ES-I3 (cell line): ENCODE data around the gene RAPGEF4.

ENCODE experiments used
- H3K36me3 ChIP-seq: 2 replicates; pipeline ENCODE4 v1.6.1; 2013; ENCODE audit warnings: mild to moderate bottlenecking, low read length, control low read depth, moderate library complexity; ENCODE audit not compliant: insufficient read depth
- H3K4me1 ChIP-seq: 2 replicates; pipeline ENCODE4 v1.6.1; 2013; ENCODE audit warnings: mild to moderate bottlenecking, control low read depth, low read length; ENCODE audit not compliant: insufficient read depth
- H3K9ac ChIP-seq: 2 replicates; pipeline ENCODE4 v1.6.1; 2013; ENCODE audit warnings: low read depth, mild to moderate bottlenecking, low read length, moderate library complexity
- H3K9me3 ChIP-seq: 2 replicates; pipeline ENCODE4 v1.6.1; 2013; ENCODE audit warnings: mild to moderate bottlenecking, low read length, moderate library complexity; ENCODE audit not compliant: control insufficient read depth, insufficient read depth

RAPGEF4 gene

GRCh38 chr2:172860336-172860707, 124.7 kb downstream of the RAPGEF4 start:
- Histone ChIP-seq H3K9ac (no peak overlapping the region), H3K36me3 (no peaks in the 10 kb centered on the region), H3K9me3 (no peaks in the 10 kb centered on the region), H3K4me1 (no peaks in the 10 kb centered on the region)

- H3K36me3 ChIP-seq, result no peaks in the 10 kb centered on the region
- H3K9me3 ChIP-seq, result no peaks in the 10 kb centered on the region
- no peaks in the 10 kb centered on the region for H3K4me1 ChIP-seq
- H3K9ac ChIP-seq, result no peak overlapping the region
Observed at GRCh38 chr2:172861098-172861497, 125.5 kb downstream of the RAPGEF4 start.

DNA sequence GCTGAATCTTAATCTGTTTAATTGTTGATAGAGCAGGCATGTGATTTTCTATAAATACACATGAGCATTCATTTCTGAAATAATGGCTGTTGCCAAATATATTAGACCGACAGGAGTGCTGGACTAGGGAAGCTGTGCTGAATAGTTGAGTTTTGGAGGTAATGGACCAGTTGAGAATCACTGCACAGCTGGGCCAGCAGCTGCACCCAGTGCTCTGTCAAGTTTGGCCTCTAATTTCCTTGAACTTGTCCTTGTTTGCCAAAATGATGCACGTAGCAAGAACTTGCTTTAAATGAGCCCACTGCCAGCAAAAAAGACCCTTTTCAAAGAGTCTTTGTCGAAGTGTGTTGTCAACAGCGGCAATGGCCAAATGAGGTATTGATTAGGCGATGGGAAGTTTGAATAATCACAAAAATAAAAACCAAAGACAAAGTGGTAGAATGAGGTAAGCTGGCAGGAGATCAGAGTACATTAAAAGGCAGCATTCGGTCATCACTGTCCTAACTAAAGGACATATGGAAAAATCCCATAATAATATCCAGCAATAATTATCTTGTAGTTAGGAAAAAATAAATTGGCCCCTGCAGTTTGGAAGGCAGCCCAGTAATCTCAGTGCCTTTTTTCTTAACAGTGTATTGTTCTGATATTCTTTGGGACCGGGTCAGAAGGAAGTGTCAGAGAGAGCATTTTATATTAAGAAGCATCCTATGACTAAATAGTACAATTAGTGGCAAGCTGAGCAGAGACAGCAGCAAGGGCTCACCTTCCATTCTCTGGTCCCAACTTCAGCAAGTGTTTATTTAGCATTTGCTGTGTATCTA, 126.2 kb downstream of the RAPGEF4 start:
- H3K4me1 ChIP-seq, result no peaks in the 10 kb centered on the region
- no peaks in the 10 kb centered on the region for H3K36me3 ChIP-seq
- H3K9me3 ChIP-seq, result no peaks in the 10 kb centered on the region
- no peak overlapping the region for H3K9ac ChIP-seq

DNA sequence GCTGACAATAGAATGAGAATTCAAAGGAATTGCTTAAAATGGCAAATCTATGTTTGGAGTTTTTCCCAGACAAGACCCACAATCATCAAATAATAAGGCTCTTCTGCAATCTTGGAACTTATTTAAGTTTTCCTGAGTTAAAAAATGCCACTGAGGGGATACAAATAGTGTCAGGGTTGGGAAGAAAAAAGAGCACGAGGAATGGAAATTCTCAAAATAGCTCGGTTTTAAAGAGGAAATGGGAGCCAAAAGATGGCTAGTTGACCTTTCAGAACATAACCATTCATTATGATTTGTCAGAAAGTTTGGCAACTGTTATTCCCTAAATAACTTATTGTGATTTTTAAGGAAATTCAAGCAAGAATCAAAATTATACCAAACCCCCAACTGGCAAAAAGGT, 127.7 kb downstream of the RAPGEF4 start:
- H3K9ac ChIP-seq, result no peak overlapping the region
- no peaks in the 10 kb centered on the region for H3K4me1 ChIP-seq
- H3K9me3 ChIP-seq, result no peaks in the 10 kb centered on the region
- H3K36me3 ChIP-seq, result no peaks in the 10 kb centered on the region

DNA sequence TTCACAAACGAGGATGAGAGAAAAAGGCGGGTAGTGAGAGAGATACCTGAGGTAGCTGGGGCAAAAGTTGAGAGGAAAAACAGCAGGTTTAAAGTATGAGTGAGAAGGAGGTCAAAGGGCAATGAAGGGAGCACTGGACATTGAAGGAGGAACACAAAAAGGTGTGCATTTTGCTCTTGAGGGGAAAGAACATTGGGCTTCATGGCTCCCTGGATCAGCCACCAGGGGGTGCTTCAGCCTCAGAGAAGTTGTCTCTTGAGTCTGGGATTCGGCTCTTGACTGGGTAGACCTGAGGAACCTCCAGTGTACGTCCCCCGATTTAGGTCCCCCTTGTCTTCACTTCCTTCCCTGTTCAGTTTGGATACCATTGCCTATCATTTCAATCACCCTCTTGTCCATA, 128.5 kb downstream of the RAPGEF4 start:
- no peaks in the 10 kb centered on the region for H3K9me3 ChIP-seq
- no peaks in the 10 kb centered on the region for H3K4me1 ChIP-seq
- H3K9ac ChIP-seq, result no peak overlapping the region
- H3K36me3 ChIP-seq, result no peaks in the 10 kb centered on the region

GRCh38 chr2:172865422-172865821, 129.8 kb downstream of the RAPGEF4 start:
- no peaks in the 10 kb centered on the region for H3K36me3 ChIP-seq
- no peaks in the 10 kb centered on the region for H3K9me3 ChIP-seq
- no peaks in the 10 kb centered on the region for H3K4me1 ChIP-seq
- no peak overlapping the region for H3K9ac ChIP-seq

DNA sequence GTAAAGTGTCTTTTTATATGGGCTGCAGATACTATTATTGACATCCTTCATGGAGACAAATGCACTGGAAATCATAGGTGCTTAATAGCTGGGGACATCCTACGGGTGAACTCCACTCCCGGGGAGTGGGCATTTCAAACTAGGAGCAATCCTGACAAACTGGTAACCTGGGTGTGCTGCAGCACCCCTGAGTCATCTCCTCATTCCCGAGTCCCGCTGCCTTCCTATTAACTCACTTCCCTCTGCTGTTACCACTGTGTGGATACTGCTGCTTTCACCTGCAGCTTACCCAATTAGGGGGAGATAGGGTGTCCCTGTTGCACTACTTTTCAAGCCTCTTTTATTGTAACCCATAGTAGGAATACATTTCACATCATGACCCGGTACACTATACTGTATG, 134.2 kb downstream of the RAPGEF4 start:
- no peaks in the 10 kb centered on the region for H3K9me3 ChIP-seq
- no peak overlapping the region for H3K9ac ChIP-seq
- H3K4me1 ChIP-seq, result no peaks in the 10 kb centered on the region
- no peaks in the 10 kb centered on the region for H3K36me3 ChIP-seq

- H3K36me3 ChIP-seq, result no peaks in the 10 kb centered on the region
- H3K4me1 ChIP-seq, result no peaks in the 10 kb centered on the region
- no peaks in the 10 kb centered on the region for H3K9me3 ChIP-seq
- H3K9ac ChIP-seq, result no peak overlapping the region
Observed at GRCh38 chr2:172870396-172870795, 134.8 kb downstream of the RAPGEF4 start.

- Histone ChIP-seq H3K36me3 (no peaks in the 10 kb centered on the region), H3K4me1 (no peaks in the 10 kb centered on the region), H3K9me3 (no peaks in the 10 kb centered on the region), H3K9ac (no peak overlapping the region)
Observed at GRCh38 chr2:172877826-172878225, 142.2 kb downstream of the RAPGEF4 start.

DNA sequence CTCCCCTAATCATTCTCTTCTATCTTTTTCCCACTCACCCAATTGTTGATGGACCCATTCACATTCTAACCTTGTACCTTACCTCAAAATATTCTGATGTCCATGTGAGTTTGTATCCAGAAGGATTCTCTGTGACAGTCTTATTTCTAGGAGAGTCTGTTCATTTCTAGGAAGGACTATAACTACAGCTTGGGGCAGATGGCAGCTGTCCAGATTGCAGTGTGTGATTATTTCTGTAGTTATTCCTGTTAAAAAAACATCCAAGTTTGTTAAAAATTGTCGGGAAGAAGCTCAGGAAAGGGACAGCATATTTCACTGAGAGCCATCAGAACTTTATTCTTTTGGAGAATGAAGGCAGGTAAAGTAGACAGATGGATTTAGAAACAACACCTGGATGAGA, 142.6 kb downstream of the RAPGEF4 start:
- Histone ChIP-seq H3K4me1 (no peaks in the 10 kb centered on the region), H3K36me3 (no peaks in the 10 kb centered on the region), H3K9me3 (no peaks in the 10 kb centered on the region), H3K9ac (no peak overlapping the region)

GRCh38 chr2:172884336-172884735, 148.7 kb downstream of the RAPGEF4 start:
- Histone ChIP-seq H3K9ac (no peak overlapping the region), H3K4me1 (no peaks in the 10 kb centered on the region), H3K9me3 (no peaks in the 10 kb centered on the region), H3K36me3 (no peaks in the 10 kb centered on the region)

GRCh38 chr2:172885996-172886395, 150.4 kb downstream of the RAPGEF4 start:
- H3K9me3 ChIP-seq, result no peaks in the 10 kb centered on the region
- no peaks in the 10 kb centered on the region for H3K36me3 ChIP-seq
- no peak overlapping the region for H3K9ac ChIP-seq
- H3K4me1 ChIP-seq, result no peaks in the 10 kb centered on the region

DNA sequence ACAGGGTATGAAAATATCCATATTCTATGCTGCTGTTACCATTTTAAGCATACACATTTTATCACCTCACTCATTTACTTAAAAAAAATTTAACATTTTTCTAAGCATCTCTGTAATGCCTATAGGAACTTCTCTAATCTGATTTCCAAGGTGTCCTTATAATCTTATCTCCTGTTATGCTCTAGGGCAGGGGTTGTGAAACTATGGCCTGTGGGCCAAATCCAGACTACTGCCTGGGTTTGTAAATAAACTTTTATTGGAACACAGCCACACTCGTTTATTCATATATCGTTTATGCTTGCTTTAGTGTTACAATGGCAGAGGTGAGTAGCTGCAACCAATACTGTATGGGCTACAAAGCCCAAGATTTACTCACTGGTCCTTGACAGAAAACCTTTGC, 151.6 kb downstream of the RAPGEF4 start:
- Histone ChIP-seq H3K9ac (no peak overlapping the region), H3K4me1 (no peaks in the 10 kb centered on the region), H3K9me3 (no peaks in the 10 kb centered on the region), H3K36me3 (no peaks in the 10 kb centered on the region)

GRCh38 chr2:172888714-172889669, 153.3 kb downstream of the RAPGEF4 start:
- Histone ChIP-seq H3K4me1 (no peaks in the 10 kb centered on the region), H3K9me3 (no peaks in the 10 kb centered on the region), H3K9ac (no peak overlapping the region), H3K36me3 (no peaks in the 10 kb centered on the region)
